Neuron (in vitro differentiated cells): ENCODE measurements around the gene ATP2B1.
A peak's percentile ranks its signal among the peaks of the same experiment; 100 is the strongest.
"Not testable (repeated sequence)": the region's sequence is repeated elsewhere in the genome, so short reads cannot be mapped to it uniquely, and the experiment has no call there.

Experiments
- H2AFZ ChIP-seq: one replicate; pipeline ENCODE4 v1.6.1; 2013; ENCODE audit warnings: low read depth, mild to moderate bottlenecking, inconsistent platforms, low read length, moderate library complexity
- H3K27me3 ChIP-seq: one replicate; pipeline ENCODE4 v1.6.1; 2013; ENCODE audit warnings: low read length; ENCODE audit not compliant: insufficient read depth
- H3K36me3 ChIP-seq: one replicate; pipeline ENCODE4 v1.6.1; 2013; ENCODE audit warnings: low read length; ENCODE audit not compliant: insufficient read depth
- H3K4me1 ChIP-seq: one replicate; pipeline ENCODE4 v1.6.1; 2013; ENCODE audit warnings: low read length; ENCODE audit not compliant: insufficient read depth
- H3K4me3 ChIP-seq: 2 replicates; pipeline ENCODE4 v1.5.1; 2013; ENCODE audit warnings: mild to moderate bottlenecking, low read length, moderate library complexity
- H3K9me3 ChIP-seq: one replicate; pipeline ENCODE4 v1.6.1; 2013; ENCODE audit warnings: low read length

Gene ATP2B1

GRCh38 chr12:89709157-89709994 is 738 bp upstream of the ATP2B1 start:
- peak overlapping the region; percentile 97 for H2AFZ ChIP-seq
- H3K36me3 ChIP-seq = no peaks in the 10 kb centered on the region
- H3K9me3 ChIP-seq = peaks cover 3% of the 10 kb centered on the region
- peak overlapping the region; percentile 73 for H3K4me3 ChIP-seq
- no peaks in the 10 kb centered on the region for H3K27me3 ChIP-seq
- peaks cover 20% of the 10 kb centered on the region for H3K4me1 ChIP-seq

GRCh38 chr12:89707703-89708564 is 704 bp downstream of the ATP2B1 start:
- H3K4me1 ChIP-seq = peaks cover 20% of the 10 kb centered on the region
- H2AFZ ChIP-seq = peak overlapping the region; percentile 97
- peak overlapping the region; percentile 73 for H3K4me3 ChIP-seq
- no peaks in the 10 kb centered on the region for H3K36me3 ChIP-seq
- no peaks in the 10 kb centered on the region for H3K9me3 ChIP-seq
- no peaks in the 10 kb centered on the region for H3K27me3 ChIP-seq

- Histone ChIP-seq H3K36me3 (no peaks in the 10 kb centered on the region), H3K27me3 (no peaks in the 10 kb centered on the region), H3K4me1 (peaks cover 20% of the 10 kb centered on the region), H3K9me3 (no peaks in the 10 kb centered on the region), H3K4me3 (peak overlapping the region; percentile 73), H2AFZ (peak overlapping the region; percentile 97)
Measured at GRCh38 chr12:89706986-89707702, 1.5 kb downstream of the ATP2B1 start.

- no peaks in the 10 kb centered on the region for H3K9me3 ChIP-seq
- H3K4me1 ChIP-seq = peaks cover 20% of the 10 kb centered on the region
- no peaks in the 10 kb centered on the region for H3K36me3 ChIP-seq
- H2AFZ ChIP-seq = no peak overlapping the region
- H3K27me3 ChIP-seq = no peaks in the 10 kb centered on the region
- peak overlapping the region; percentile 73 for H3K4me3 ChIP-seq
Measured at GRCh38 chr12:89706551-89706950, 2.1 kb downstream of the ATP2B1 start.

- H2AFZ ChIP-seq = no peak overlapping the region
- H3K4me3 ChIP-seq = no peak overlapping the region
- no peaks in the 10 kb centered on the region for H3K9me3 ChIP-seq
- no peaks in the 10 kb centered on the region for H3K36me3 ChIP-seq
- peaks cover 17% of the 10 kb centered on the region for H3K4me1 ChIP-seq
- H3K27me3 ChIP-seq = no peaks in the 10 kb centered on the region
Measured at GRCh38 chr12:89704457-89704856, 4.2 kb downstream of the ATP2B1 start.

- Histone ChIP-seq H3K4me3 (no peak overlapping the region), H3K9me3 (no peaks in the 10 kb centered on the region), H3K27me3 (no peaks in the 10 kb centered on the region), H3K36me3 (no peaks in the 10 kb centered on the region), H2AFZ (no peak overlapping the region), H3K4me1 (peaks cover 17% of the 10 kb centered on the region)
Measured at GRCh38 chr12:89703768-89704167, 4.9 kb downstream of the ATP2B1 start.

GRCh38 chr12:89702503-89702902 is 6.1 kb downstream of the ATP2B1 start:
- Histone ChIP-seq H3K9me3 (no peaks in the 10 kb centered on the region), H3K27me3 (no peaks in the 10 kb centered on the region), H3K36me3 (no peaks in the 10 kb centered on the region), H2AFZ (no peak overlapping the region), H3K4me3 (no peak overlapping the region), H3K4me1 (peaks cover 17% of the 10 kb centered on the region)

- no peak overlapping the region for H3K4me3 ChIP-seq
- no peak overlapping the region for H2AFZ ChIP-seq
- peaks cover 10% of the 10 kb centered on the region for H3K4me1 ChIP-seq
- no peaks in the 10 kb centered on the region for H3K36me3 ChIP-seq
- H3K27me3 ChIP-seq = no peaks in the 10 kb centered on the region
- no peaks in the 10 kb centered on the region for H3K9me3 ChIP-seq
Measured at GRCh38 chr12:89701606-89702206, 6.9 kb downstream of the ATP2B1 start.

GRCh38 chr12:89700191-89700810 is 8.3 kb downstream of the ATP2B1 start:
- Histone ChIP-seq H3K36me3 (no peaks in the 10 kb centered on the region), H3K4me1 (no peaks in the 10 kb centered on the region), H2AFZ (no peak overlapping the region), H3K27me3 (no peaks in the 10 kb centered on the region), H3K9me3 (no peaks in the 10 kb centered on the region), H3K4me3 (no peak overlapping the region)

- no peak overlapping the region for H3K4me3 ChIP-seq
- H3K9me3 ChIP-seq = no peaks in the 10 kb centered on the region
- no peaks in the 10 kb centered on the region for H3K36me3 ChIP-seq
- H3K4me1 ChIP-seq = no peaks in the 10 kb centered on the region
- no peaks in the 10 kb centered on the region for H3K27me3 ChIP-seq
- H2AFZ ChIP-seq = no peak overlapping the region
Measured at GRCh38 chr12:89698607-89699006, 10.0 kb downstream of the ATP2B1 start.

- not testable (repeated sequence) for H3K9me3 ChIP-seq, H2AFZ ChIP-seq, H3K27me3 ChIP-seq, H3K36me3 ChIP-seq, H3K4me1 ChIP-seq, H3K4me3 ChIP-seq
Measured at GRCh38 chr12:89697728-89698127, 10.9 kb downstream of the ATP2B1 start.

GRCh38 chr12:89697296-89697695 is 11.3 kb downstream of the ATP2B1 start:
- H3K27me3 ChIP-seq = no peaks in the 10 kb centered on the region
- no peaks in the 10 kb centered on the region for H3K36me3 ChIP-seq
- H3K4me3 ChIP-seq = no peak overlapping the region
- H2AFZ ChIP-seq = no peak overlapping the region
- no peaks in the 10 kb centered on the region for H3K4me1 ChIP-seq
- H3K9me3 ChIP-seq = no peaks in the 10 kb centered on the region
